Ovary (tissue), 3 donors: ENCODE data around the gene CSNK2A2.

Experiments
- EP300 ChIP-seq: sonication (generic); formaldehyde crosslinking; IDR thresholded peaks from one replicate; pipeline ENCODE4 v1.6.1; 2017; ENCODE audit warnings: antibody characterized with exemption
- POLR2A ChIP-seq: fragments of 450-650 bp; IDR thresholded peaks from one replicate; pipeline ENCODE4 v1.6.1; 2017; ENCODE audit warnings: antibody characterized with exemption, mild to moderate bottlenecking, moderate library complexity
- TF ChIP-seq, protein P1 (sequence below), 3 donors: fragments of 450-650 bp in 2 of 3; fragments of 200-600 bp in 1 of 3; IDR thresholded peaks; one replicate each; pipeline versions ENCODE4 v1.5.1 to v1.8.0; 2016 to 2022; ENCODE audit warnings: antibody characterized with exemption in 3 of 3, mild to moderate bottlenecking in 1 of 3
- donor health status: DM: no; HTN: no; CAD: no.

- TF ChIP-seq, protein P1, sequence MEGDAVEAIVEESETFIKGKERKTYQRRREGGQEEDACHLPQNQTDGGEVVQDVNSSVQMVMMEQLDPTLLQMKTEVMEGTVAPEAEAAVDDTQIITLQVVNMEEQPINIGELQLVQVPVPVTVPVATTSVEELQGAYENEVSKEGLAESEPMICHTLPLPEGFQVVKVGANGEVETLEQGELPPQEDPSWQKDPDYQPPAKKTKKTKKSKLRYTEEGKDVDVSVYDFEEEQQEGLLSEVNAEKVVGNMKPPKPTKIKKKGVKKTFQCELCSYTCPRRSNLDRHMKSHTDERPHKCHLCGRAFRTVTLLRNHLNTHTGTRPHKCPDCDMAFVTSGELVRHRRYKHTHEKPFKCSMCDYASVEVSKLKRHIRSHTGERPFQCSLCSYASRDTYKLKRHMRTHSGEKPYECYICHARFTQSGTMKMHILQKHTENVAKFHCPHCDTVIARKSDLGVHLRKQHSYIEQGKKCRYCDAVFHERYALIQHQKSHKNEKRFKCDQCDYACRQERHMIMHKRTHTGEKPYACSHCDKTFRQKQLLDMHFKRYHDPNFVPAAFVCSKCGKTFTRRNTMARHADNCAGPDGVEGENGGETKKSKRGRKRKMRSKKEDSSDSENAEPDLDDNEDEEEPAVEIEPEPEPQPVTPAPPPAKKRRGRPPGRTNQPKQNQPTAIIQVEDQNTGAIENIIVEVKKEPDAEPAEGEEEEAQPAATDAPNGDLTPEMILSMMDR (IDR thresholded peaks at IDR 0.05), result no peak
- no peak for TF ChIP-seq EP300
- no peak for TF ChIP-seq POLR2A
Measured at GRCh38 chr16:58118801-58119508, 79.0 kb downstream of the CSNK2A2 start.
